Measurements from ENCODE around the gene TDRD9.

Gene TDRD9

DNA sequence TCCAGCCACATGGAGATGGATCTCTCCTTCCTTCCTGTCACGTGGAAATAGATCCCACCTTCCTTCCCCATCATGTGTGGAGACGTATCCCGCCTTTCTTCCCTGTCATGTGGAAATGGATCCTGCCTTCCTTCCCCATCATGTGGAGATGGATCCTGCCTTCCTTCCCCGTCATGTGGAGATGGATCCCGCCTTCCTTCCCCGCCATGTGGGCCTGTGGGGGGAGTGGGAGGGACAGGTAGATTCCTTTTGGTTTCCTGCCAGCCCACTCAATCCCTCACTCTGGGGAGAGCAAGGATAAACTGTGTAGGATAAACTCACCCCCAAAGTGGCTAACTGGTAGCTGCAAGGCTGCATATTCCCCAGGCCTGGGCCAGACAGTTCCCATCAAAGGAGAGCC lies 31.7 kb upstream of the TDRD9 start:
- H3K9me3 ChIP-seq = no peaks in the 10 kb centered on the region
- H3K36me3 ChIP-seq = no peaks in the 10 kb centered on the region
- no peaks in the 10 kb centered on the region for H3K27me3 ChIP-seq
- H3K27ac ChIP-seq = no peak overlapping the region
- H3K4me3 ChIP-seq (ENCODE audit: low read depth in 1 of 2, low read length in 1 of 2) = no peak overlapping the region
- TF ChIP-seq, protein P1, sequence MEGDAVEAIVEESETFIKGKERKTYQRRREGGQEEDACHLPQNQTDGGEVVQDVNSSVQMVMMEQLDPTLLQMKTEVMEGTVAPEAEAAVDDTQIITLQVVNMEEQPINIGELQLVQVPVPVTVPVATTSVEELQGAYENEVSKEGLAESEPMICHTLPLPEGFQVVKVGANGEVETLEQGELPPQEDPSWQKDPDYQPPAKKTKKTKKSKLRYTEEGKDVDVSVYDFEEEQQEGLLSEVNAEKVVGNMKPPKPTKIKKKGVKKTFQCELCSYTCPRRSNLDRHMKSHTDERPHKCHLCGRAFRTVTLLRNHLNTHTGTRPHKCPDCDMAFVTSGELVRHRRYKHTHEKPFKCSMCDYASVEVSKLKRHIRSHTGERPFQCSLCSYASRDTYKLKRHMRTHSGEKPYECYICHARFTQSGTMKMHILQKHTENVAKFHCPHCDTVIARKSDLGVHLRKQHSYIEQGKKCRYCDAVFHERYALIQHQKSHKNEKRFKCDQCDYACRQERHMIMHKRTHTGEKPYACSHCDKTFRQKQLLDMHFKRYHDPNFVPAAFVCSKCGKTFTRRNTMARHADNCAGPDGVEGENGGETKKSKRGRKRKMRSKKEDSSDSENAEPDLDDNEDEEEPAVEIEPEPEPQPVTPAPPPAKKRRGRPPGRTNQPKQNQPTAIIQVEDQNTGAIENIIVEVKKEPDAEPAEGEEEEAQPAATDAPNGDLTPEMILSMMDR (IDR thresholded peaks at IDR 0.05) = no peak
- H3K4me1 ChIP-seq (ENCODE audit: control insufficient read depth in 1 of 2, insufficient read depth in 1 of 2, low read depth in 1 of 2, low read length in 1 of 2) = peaks cover 0 to 4% of the 10 kb centered on the region in 2 experiments

DNA sequence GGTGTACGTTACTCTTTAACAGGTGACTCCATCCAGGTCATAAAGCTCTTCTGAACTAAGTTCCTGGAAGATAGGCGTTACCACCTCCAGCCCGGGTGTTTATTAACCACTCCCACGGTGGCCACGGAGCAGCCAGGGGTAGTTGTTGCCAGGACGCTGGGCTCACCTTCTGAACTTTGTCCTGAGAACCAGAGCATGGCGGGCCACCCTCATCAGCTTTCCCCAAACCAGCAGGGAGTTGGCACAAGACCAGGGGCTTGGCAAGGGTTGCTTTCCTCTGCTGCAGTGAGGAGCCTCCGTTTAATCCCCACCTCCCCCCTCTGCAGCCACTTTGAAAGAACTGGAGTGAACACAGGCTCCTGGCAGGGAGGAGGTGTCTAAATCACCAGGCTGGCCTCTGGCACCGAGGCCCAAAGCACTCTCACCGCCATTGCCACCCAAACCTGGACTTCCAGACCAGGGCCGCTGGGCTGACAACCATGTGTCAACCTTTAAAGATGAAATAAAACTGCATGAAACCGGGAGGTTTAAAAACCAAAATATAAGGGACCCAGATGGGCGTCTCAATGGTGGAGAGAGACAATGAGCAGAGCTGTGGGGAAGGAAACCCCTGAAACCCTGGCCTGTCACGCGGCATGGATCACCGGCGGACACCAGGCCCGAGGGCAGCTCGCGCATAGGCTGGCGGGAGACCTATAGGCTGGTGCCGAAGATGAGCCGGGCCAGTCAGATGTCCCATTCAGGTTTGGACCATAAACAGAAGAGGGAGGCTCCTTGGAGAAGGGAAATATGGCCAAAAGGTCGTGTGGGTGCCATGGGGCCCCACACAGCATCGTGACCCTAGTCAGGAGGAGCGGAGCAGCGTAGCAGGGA lies 30.9 kb upstream of the TDRD9 start:
- Histone ChIP-seq H3K9me3 (no peaks in the 10 kb centered on the region), H3K27me3 (no peaks in the 10 kb centered on the region), H3K4me1 (ENCODE audit: control insufficient read depth in 1 of 2, insufficient read depth in 1 of 2, low read depth in 1 of 2, low read length in 1 of 2) (peaks cover 0 to 4% of the 10 kb centered on the region in 2 experiments), H3K27ac (no peak overlapping the region), H3K4me3 (ENCODE audit: low read depth in 1 of 2, low read length in 1 of 2) (no peak overlapping the region), H3K36me3 (no peaks in the 10 kb centered on the region)
- TF ChIP-seq, protein P1 (IDR thresholded peaks at IDR 0.05) = no peak

DNA sequence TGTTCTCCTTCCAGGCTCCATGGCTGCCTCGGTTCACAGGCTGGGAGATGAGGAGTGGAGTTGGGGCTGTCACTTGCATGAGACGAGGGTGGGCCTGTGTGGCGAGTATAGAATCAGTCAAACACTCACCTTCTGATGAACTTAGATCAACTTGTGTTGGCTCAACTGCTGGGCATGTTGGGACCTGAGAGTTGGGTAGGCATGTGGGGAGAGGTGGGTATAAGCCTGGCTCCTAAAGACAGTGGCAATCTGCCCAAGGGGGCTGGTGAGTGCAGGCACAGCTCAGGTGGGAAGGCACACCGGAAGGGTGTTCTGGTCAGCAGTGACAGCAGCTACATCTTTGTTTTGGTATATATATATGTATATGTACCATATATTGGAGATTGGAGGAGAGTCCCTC lies 30.1 kb upstream of the TDRD9 start:
- H3K27ac ChIP-seq = no peak overlapping the region
- no peaks in the 10 kb centered on the region for H3K9me3 ChIP-seq
- H3K4me3 ChIP-seq (ENCODE audit: low read depth in 1 of 2, low read length in 1 of 2) = no peak overlapping the region
- H3K4me1 ChIP-seq (ENCODE audit: control insufficient read depth in 1 of 2, insufficient read depth in 1 of 2, low read depth in 1 of 2, low read length in 1 of 2) = peaks cover 0 to 4% of the 10 kb centered on the region in 2 experiments
- TF ChIP-seq, protein P1 (IDR thresholded peaks at IDR 0.05) = no peak
- H3K27me3 ChIP-seq = no peaks in the 10 kb centered on the region
- no peaks in the 10 kb centered on the region for H3K36me3 ChIP-seq

DNA sequence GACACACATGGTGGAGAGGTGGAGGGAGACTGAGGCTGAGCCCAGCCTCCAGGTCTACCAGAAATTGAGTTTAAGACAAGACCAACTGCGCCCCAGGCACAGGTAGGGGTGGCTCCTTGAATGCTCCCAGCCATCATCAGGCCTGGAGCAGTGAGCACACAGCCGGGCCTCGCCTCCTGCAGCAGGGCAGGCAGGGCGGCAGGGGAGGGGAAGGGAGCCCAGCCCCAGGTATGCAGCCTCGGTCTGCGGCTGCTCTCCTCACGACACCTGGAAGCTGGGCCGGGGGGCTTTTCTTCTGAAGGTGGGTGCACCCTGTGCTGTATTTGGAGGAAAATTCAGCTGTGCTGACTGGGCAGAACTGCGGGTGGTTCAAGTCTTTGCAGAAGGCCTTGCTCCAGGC lies 29.5 kb upstream of the TDRD9 start:
- Histone ChIP-seq H3K27ac (no peak overlapping the region), H3K27me3 (no peaks in the 10 kb centered on the region), H3K4me1 (ENCODE audit: control insufficient read depth in 1 of 2, insufficient read depth in 1 of 2, low read depth in 1 of 2, low read length in 1 of 2) (peaks cover 0 to 4% of the 10 kb centered on the region in 2 experiments), H3K4me3 (ENCODE audit: low read depth in 1 of 2, low read length in 1 of 2) (no peak overlapping the region), H3K36me3 (no peaks in the 10 kb centered on the region), H3K9me3 (no peaks in the 10 kb centered on the region)
- TF ChIP-seq, protein P1 (IDR thresholded peaks at IDR 0.05) = no peak

DNA sequence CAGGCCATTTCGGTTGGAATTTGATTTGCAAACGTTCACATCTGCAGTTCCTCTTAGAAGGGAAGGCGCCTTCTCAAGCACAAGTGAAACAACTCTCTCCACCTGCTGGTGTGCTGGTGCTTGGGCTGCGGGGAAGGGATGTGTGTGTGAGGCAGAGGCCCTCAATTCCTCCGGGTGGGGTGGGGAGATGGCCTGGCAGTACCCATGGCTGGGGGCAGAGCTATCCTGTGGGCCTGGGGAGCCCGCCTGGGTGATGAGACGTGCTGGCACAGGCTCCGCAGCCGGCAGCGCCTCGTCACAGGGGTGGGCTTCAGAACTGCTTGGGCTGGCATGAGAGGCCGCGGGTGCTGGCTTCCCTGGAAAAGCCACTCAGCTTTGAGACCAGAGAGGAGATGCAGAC lies 28.9 kb upstream of the TDRD9 start:
- peaks cover 0 to 4% of the 10 kb centered on the region in 2 experiments for H3K4me1 ChIP-seq (ENCODE audit: control insufficient read depth in 1 of 2, insufficient read depth in 1 of 2, low read depth in 1 of 2, low read length in 1 of 2)
- TF ChIP-seq, protein P1 (IDR thresholded peaks at IDR 0.05) = no peak
- H3K9me3 ChIP-seq = no peaks in the 10 kb centered on the region
- no peaks in the 10 kb centered on the region for H3K36me3 ChIP-seq
- no peak overlapping the region for H3K27ac ChIP-seq
- H3K27me3 ChIP-seq = no peaks in the 10 kb centered on the region
- H3K4me3 ChIP-seq (ENCODE audit: low read depth in 1 of 2, low read length in 1 of 2) = no peak overlapping the region

Measured in neutrophil (primary cell).